IPS-NIHi11 (cell line): ENCODE data around the gene NUP43.
"Not testable (repeated sequence)": the region's sequence is repeated elsewhere in the genome, so short reads cannot be mapped to it uniquely, and the experiment has no call there.

Source experiments
- DNase-seq: peaks from one replicate; pipeline ENCODE4 v3.0.0; 2012; ENCODE audit warnings: mixed read lengths, low spot score

NUP43 gene

GRCh38 chr6:149746147-149746946 is at the start of gene NUP43:
Gene NUP43 (minus strand): TSS chr6:149746529. CDS start chr6:149746495, 34 bp downstream.
- peak; percentile 92 for DNase-seq

- no peak for DNase-seq
These were observed 37.2 kb upstream of the NUP43 start for GRCh38 chr6:149783551-149783950.

GRCh38 chr6:149782337-149782736 is 36.0 kb upstream of the NUP43 start:
- no peak for DNase-seq

GRCh38 chr6:149781715-149782114 is 35.4 kb upstream of the NUP43 start:
- DNase-seq: no peak

DNA sequence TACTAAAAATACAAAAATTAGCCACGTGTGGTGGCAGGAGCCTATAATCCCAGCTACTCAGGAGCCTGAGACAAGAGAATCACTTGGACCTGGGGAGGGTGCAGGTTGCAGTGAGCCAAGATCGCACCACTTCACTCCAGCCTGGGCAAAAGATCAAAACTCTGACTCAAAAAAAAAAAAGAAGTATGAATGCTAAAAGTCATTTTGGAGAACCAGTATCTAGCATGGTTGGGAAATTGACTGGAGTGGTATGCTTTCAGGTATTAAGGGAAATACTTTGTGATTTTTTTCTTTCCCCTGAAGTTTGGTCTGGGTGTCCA is 33.3 kb upstream of the NUP43 start:
- no peak for DNase-seq

DNA sequence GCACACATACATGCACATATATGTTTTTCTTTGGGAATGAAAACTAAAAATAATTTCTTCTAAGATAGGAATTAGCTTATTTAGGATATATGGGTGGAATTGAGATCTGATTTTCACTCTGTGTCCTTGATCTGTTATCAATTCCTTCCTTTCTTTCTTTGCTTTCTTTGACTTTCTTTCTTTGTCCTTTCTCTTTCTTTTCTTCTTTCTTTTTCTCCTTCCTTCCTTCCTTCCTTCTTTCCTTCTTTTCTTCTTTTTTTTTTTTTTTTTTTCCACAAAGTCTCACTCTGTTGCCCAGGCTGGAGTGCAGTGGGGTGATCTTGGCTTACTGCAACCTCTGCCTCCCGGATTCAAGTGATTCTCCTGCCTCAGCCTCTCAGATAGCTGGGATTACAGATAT is 31.3 kb upstream of the NUP43 start:
- no peak for DNase-seq

GRCh38 chr6:149771925-149772324 is 25.6 kb upstream of the NUP43 start:
- DNase-seq: no peak

DNA sequence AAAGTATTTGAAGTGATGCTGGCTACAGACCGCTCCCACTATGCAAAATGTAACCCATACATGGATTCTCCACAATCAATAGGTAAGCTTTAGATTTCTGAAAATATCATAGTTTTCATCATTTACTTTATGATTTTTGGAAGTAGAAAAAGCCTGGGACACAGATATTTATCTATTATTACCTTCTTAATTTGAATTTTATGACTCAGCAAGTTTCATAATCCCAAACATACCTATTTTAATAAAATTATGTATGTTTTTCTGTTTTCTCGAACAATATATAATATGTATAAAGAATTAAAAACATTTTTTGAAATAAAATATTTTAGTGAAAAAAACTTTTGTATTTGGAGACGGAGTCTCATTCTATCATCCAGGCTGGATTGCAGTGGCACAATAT is 24.9 kb upstream of the NUP43 start:
- DNase-seq: no peak

GRCh38 chr6:149769676-149770075 is 23.3 kb upstream of the NUP43 start:
- no peak for DNase-seq

- no peak for DNase-seq
These were observed 19.9 kb upstream of the NUP43 start for GRCh38 chr6:149766156-149766769.

GRCh38 chr6:149763866-149764265 is 17.5 kb upstream of the NUP43 start:
- no peak for DNase-seq

DNA sequence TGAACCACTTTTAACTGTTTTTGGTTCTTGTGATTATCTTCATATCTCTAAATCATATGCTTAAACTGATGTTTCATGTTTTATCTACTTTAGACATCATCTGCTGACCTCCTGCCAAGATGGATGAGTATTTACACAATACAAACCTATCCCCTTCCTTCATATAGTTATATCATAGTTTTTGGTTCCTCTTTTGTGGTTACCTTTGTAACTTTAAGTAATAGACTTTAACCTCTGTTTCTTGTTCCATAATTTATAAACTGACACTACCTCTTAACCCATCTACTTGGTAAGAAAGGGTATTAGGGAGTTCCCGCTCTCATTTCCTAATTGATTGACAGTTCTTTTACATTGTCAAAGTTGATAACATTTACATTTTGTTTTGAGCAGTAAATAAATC is 15.1 kb upstream of the NUP43 start:
- DNase-seq: no peak

DNA sequence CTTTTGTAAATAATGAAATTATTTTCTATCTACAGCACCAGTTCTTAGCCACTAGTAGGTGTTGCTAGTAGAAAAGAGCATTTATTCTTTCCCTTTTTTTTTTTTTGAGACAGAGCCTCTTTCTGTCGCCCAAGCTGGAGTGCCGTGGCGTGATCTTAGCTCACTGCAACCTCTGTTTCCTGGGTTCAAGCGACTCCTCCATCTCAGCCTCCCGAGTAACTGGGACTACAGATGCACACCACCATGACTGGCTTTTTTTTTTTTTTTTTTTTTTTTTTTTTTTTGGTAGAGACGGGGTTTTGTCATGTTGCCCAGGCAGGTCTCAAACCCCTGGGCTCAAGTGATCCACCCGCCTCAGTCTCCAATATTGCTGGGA is 9.9 kb upstream of the NUP43 start:
- no peak for DNase-seq

GRCh38 chr6:149755300-149756260 is 9.3 kb upstream of the NUP43 start:
- DNase-seq: no peak

GRCh38 chr6:149754548-149754947 is 8.2 kb upstream of the NUP43 start:
- DNase-seq: no peak

DNA sequence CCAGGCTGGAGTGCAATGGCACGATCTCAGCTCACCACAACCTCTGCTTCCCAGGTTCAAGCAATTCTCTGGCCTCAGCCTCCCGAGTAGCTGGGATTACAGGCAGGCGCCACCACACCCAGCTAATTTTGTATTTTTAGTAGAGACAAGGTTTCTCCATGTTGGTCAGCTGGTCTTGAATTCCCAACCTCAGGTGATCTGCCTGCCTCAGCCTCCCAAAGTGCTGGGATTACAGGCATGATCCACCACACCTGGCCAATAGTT is 7.0 kb upstream of the NUP43 start:
- DNase-seq: not testable (repeated sequence)

GRCh38 chr6:149752600-149753373 is 6.5 kb upstream of the NUP43 start:
- no peak for DNase-seq

DNA sequence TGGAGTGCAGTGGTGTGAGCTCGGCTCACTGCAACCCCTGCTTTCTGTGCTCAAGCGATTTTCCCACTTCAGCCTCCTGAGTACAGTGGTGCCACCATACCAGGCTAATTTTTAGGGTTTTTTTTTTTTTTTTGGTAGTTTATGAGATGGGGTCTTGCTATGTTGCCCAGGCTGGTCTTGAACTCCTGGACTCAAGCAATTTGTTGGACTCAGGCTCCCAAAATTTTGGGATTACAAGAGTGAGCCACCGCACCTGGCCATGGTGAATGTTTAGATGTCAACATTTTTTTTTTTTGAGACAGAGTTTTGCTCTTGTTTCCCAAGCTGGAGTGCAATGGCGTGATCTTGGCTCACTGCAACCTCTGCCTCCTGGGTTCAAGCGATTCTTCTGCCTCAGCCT is 5.6 kb upstream of the NUP43 start:
- DNase-seq: not testable (repeated sequence)

GRCh38 chr6:149751239-149751638 is 4.9 kb upstream of the NUP43 start:
- DNase-seq: no peak

DNA sequence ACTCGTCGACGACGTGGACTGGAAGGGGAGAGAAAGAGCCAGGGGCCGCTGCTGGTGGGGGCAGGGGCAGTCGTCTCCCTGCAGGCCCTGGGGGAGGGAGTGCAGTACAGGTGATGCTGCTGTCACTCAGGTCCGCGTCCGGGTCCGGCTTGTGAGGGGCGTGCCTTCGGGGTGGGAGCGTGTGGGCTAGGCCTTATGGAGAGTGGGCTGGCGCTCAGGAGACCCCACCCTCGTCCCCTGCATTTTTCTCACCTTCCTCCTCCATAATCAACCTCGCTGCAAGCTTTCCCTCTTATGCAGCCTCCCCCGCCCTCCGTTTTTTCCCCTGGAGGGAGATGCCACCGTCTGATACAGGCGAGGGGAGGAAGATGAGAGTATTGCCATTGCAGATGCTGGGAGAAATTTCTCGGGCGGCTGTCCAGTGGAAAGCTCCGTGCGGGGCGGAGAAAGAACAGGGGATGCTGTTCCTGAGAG is 3.8 kb upstream of the NUP43 start:
- DNase-seq: peak; percentile 73

- DNase-seq: peak; percentile 94
These were observed 3.3 kb upstream of the NUP43 start, which contains the start of gene PCMT1 for GRCh38 chr6:149749594-149750135. Gene PCMT1 (plus strand): TSS chr6:149749741. CDS start chr6:149749902, 161 bp downstream.
